ENCODE measurements around the gene EI24.
A peak's percentile ranks its signal among the peaks of the same experiment; 100 is the strongest.

EI24 gene

GRCh38 chr11:125550780-125551179 is 18.5 kb upstream of the EI24 start:
- TF ChIP-seq, protein P1, sequence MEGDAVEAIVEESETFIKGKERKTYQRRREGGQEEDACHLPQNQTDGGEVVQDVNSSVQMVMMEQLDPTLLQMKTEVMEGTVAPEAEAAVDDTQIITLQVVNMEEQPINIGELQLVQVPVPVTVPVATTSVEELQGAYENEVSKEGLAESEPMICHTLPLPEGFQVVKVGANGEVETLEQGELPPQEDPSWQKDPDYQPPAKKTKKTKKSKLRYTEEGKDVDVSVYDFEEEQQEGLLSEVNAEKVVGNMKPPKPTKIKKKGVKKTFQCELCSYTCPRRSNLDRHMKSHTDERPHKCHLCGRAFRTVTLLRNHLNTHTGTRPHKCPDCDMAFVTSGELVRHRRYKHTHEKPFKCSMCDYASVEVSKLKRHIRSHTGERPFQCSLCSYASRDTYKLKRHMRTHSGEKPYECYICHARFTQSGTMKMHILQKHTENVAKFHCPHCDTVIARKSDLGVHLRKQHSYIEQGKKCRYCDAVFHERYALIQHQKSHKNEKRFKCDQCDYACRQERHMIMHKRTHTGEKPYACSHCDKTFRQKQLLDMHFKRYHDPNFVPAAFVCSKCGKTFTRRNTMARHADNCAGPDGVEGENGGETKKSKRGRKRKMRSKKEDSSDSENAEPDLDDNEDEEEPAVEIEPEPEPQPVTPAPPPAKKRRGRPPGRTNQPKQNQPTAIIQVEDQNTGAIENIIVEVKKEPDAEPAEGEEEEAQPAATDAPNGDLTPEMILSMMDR (IDR thresholded peaks at IDR 0.05; ENCODE audit: low read depth, low read length), result no peak
- DNase-seq (ENCODE audit: low read depth in 2 of 2), result no peak

DNA sequence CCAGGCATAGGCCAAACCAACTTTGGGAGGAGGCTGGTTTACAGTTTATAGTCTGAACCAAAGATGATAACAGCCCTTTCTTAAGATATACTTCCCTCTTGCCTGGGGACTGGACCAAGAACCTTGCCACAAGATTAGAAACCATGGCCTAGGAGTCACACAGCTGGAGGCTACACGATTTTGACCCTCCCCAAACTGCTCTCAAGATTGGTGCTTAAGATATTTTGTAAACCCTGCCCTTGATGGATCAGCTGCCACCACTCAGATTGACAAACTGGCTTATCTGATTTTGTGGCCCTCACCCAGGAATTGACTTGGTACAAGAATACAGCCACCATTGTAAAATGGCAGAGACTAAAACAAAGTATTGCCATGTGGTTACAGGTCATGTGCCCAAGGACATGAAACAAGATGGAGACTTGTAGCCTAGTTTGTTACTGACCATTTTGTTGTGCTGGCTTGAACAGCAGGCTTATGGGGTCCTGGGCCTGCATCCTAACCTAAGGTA is 17.4 kb upstream of the EI24 start:
- DNase-seq (ENCODE audit: low read depth in 2 of 2), result no peak
- TF ChIP-seq, protein P1 (IDR thresholded peaks at IDR 0.05; ENCODE audit: low read depth, low read length), result no peak
- H3K4me3 ChIP-seq (replicated peaks in 1 of 2; ENCODE audit: low read depth in 2 of 2, low read length in 2 of 2), result no peak overlapping the region

More at GRCh38 chr11:125550780-125551179, 18.5 kb upstream of the EI24 start:
- H3K4me3 ChIP-seq (replicated peaks in 1 of 2; ENCODE audit: low read depth in 2 of 2, low read length in 2 of 2), result no peak overlapping the region

DNA sequence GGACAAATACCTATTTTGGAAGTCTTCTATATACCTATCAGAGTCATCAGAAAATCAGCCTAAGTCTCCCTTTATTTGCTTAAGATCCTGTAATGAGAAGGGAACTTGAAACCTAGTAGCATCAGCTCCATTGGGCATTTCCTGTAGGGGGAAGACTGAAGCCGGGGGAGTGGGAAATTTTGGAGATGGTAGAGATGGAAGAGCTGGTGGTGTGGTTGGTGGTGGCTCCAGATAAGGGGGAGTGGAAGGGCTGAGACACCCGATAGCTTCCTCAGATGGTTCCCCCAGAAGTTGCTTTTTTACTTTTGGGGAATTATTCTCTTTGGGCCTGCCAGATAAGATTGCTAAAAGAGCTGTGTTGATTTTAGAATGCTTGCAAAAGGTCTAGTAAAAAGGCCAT is 16.4 kb upstream of the EI24 start:
- TF ChIP-seq, protein P1 (IDR thresholded peaks at IDR 0.05; ENCODE audit: low read depth, low read length), result no peak
- no peak for DNase-seq (ENCODE audit: low read depth in 2 of 2)
- no peak overlapping the region for H3K4me3 ChIP-seq (replicated peaks in 1 of 2; ENCODE audit: low read depth in 2 of 2, low read length in 2 of 2)

- no peak for DNase-seq (ENCODE audit: low read depth in 2 of 2)
- TF ChIP-seq, protein P1 (IDR thresholded peaks at IDR 0.05; ENCODE audit: low read depth, low read length), result no peak
- no peak overlapping the region for H3K4me3 ChIP-seq (replicated peaks in 1 of 2; ENCODE audit: low read depth in 2 of 2, low read length in 2 of 2)
These were observed 15.9 kb upstream of the EI24 start for GRCh38 chr11:125553357-125553756.

GRCh38 chr11:125554038-125554437 is 15.2 kb upstream of the EI24 start:
- no peak overlapping the region for H3K4me3 ChIP-seq (replicated peaks in 1 of 2; ENCODE audit: low read depth in 2 of 2, low read length in 2 of 2)
- TF ChIP-seq, protein P1 (IDR thresholded peaks at IDR 0.05; ENCODE audit: low read depth, low read length), result no peak
- DNase-seq (ENCODE audit: low read depth in 2 of 2), result no peak

DNA sequence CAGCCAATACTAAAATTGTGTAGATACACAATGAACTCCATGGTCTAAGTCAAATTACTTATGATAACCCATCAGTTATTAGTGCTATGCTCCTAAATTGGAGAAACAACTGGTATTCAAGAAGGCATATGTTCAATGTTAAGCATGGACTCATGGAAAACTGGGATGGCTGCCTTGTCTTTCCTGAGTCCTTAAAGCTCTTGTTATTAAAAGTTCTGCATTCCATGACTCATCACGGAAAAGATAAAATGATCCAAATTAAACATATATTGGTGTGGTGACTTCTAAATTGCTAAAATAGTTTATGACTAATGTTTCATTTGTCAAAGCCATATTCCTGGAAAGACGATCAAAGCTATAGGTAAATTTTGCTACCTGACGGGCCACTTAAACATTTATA is 9.4 kb upstream of the EI24 start:
- DNase-seq (ENCODE audit: low read depth in 2 of 2), result peak in 1 of 2 donors; percentile 6
- H3K4me3 ChIP-seq (replicated peaks in 1 of 2; ENCODE audit: low read depth in 2 of 2, low read length in 2 of 2), result no peak overlapping the region
- TF ChIP-seq, protein P1 (IDR thresholded peaks at IDR 0.05; ENCODE audit: low read depth, low read length), result no peak

DNA sequence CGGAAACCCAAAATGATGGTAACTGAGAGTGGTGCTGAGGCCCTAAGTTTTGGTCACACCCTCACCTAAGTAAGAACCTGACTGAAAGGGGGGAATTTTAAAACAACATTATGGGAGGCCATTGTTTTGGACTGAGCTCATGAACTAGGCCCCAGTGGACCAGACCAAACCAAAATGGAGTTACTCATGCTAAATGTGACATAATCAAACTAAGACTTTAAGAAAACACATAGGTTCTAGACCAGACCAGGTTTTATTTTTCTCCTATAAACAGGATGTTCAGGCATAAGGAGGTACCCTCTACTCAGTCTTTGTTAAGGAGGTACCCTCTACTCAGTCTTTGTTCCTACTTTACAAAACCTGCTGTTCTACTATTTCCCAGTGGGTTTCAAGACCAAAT is 7.4 kb upstream of the EI24 start:
- TF ChIP-seq, protein P1 (IDR thresholded peaks at IDR 0.05; ENCODE audit: low read depth, low read length), result no peak
- DNase-seq (ENCODE audit: low read depth in 2 of 2), result no peak
- no peak overlapping the region for H3K4me3 ChIP-seq (replicated peaks in 1 of 2; ENCODE audit: low read depth in 2 of 2, low read length in 2 of 2)

Data from cardiac fibroblast (primary cell).